Measurements from ENCODE around the gene CDH23.

CDH23 gene

GRCh38 chr10:71451754-71452153 is 55.0 kb downstream of the CDH23 start:
- no peak for TF ChIP-seq CTCF (IDR thresholded peaks at IDR 0.05; ENCODE audit: low read depth, low read length)
- no peak overlapping the region for H3K4me3 ChIP-seq (ENCODE audit: low read depth, low read length)
- in situ Hi-C loops (cut with HindIII; ENCODE audit: low sequenced_read_pairs) = no loop called here
- DNase-seq (ENCODE audit: low read depth, low spot score) = no peak

GRCh38 chr10:71453186-71453585 is 56.5 kb downstream of the CDH23 start:
- in situ Hi-C loops (cut with HindIII; ENCODE audit: low sequenced_read_pairs) = no loop called here
- no peak overlapping the region for H3K4me3 ChIP-seq (ENCODE audit: low read depth, low read length)
- no peak for TF ChIP-seq CTCF (IDR thresholded peaks at IDR 0.05; ENCODE audit: low read depth, low read length)
- no peak for DNase-seq (ENCODE audit: low read depth, low spot score)

- no peak for TF ChIP-seq CTCF (IDR thresholded peaks at IDR 0.05; ENCODE audit: low read depth, low read length)
- no peak for DNase-seq (ENCODE audit: low read depth, low spot score)
- in situ Hi-C loops (cut with HindIII; ENCODE audit: low sequenced_read_pairs) = no loop called here
- H3K4me3 ChIP-seq (ENCODE audit: low read depth, low read length) = no peak overlapping the region
Measured at GRCh38 chr10:71454347-71454746, 57.6 kb downstream of the CDH23 start.

- in situ Hi-C loops (cut with HindIII; ENCODE audit: low sequenced_read_pairs) = no loop called here
- DNase-seq (ENCODE audit: low read depth, low spot score) = no peak
- H3K4me3 ChIP-seq (ENCODE audit: low read depth, low read length) = no peak overlapping the region
- TF ChIP-seq CTCF (IDR thresholded peaks at IDR 0.05; ENCODE audit: low read depth, low read length) = no peak
Measured at GRCh38 chr10:71455035-71455434, 58.3 kb downstream of the CDH23 start.

- in situ Hi-C loops (cut with HindIII; ENCODE audit: low sequenced_read_pairs) = no loop called here
- no peak for TF ChIP-seq CTCF (IDR thresholded peaks at IDR 0.05; ENCODE audit: low read depth, low read length)
- no peak for DNase-seq (ENCODE audit: low read depth, low spot score)
- H3K4me3 ChIP-seq (ENCODE audit: low read depth, low read length) = no peak overlapping the region
Measured at GRCh38 chr10:71456631-71457030, 59.9 kb downstream of the CDH23 start.

GRCh38 chr10:71457908-71458307 is 61.2 kb downstream of the CDH23 start:
- no peak for DNase-seq (ENCODE audit: low read depth, low spot score)
- no peak for TF ChIP-seq CTCF (IDR thresholded peaks at IDR 0.05; ENCODE audit: low read depth, low read length)
- H3K4me3 ChIP-seq (ENCODE audit: low read depth, low read length) = no peak overlapping the region
- in situ Hi-C loops (cut with HindIII; ENCODE audit: low sequenced_read_pairs) = no loop called here

- no peak for DNase-seq (ENCODE audit: low read depth, low spot score)
- in situ Hi-C loops (cut with HindIII; ENCODE audit: low sequenced_read_pairs) = no loop called here
- H3K4me3 ChIP-seq (ENCODE audit: low read depth, low read length) = no peak overlapping the region
- no peak for TF ChIP-seq CTCF (IDR thresholded peaks at IDR 0.05; ENCODE audit: low read depth, low read length)
Measured at GRCh38 chr10:71458387-71458786, 61.7 kb downstream of the CDH23 start.

Measured in astrocyte of the spinal cord (primary cell).